HEK293T (cell line): ENCODE data around the gene ICOSLG.
"Not testable (repeated sequence)": the region's sequence is repeated elsewhere in the genome, so short reads cannot be mapped to it uniquely, and the experiment has no call there.

Source experiments
- ELF4 ChIP-seq: fragments of 450-650 bp; IDR thresholded peaks from 2 replicates; pipeline ENCODE4 v1.6.1; 2017; ENCODE audit warnings: antibody characterized with exemption
- FOXA1 ChIP-seq: fragments of 450-650 bp; IDR thresholded peaks from 2 replicates; pipeline ENCODE4 v1.6.1; 2016; ENCODE audit warnings: mild to moderate bottlenecking
- FOXK2 ChIP-seq: fragments of 450-650 bp; IDR thresholded peaks from 2 replicates; pipeline ENCODE4 v1.6.1; 2016; ENCODE audit warnings: mild to moderate bottlenecking
- FOXM1 ChIP-seq: fragments of 450-650 bp; IDR thresholded peaks from 2 replicates; pipeline ENCODE4 v1.6.1; 2017; ENCODE audit warnings: mild to moderate bottlenecking, borderline replicate concordance
- SUZ12 ChIP-seq: fragments of 450-650 bp; IDR thresholded peaks from 2 replicates; pipeline ENCODE4 v1.6.1; 2016; ENCODE audit warnings: mild to moderate bottlenecking

GRCh38 chr21:44194888-44195287 lies 45.9 kb downstream of the ICOSLG start:
- not testable (repeated sequence) for TF ChIP-seq SUZ12, FOXK2, FOXA1, ELF4, FOXM1
